Activated T-cell treated with anti-CD3 and anti-CD28 coated beads for 48 hours (primary cell): Measurements from ENCODE around the gene HAPLN2.
A peak's percentile ranks its signal among the peaks of the same experiment; 100 is the strongest.
"Not testable (repeated sequence)": the region's sequence is repeated elsewhere in the genome, so short reads cannot be mapped to it uniquely, and the experiment has no call there.

Source experiments
- DNase-seq: peaks from one replicate; pipeline ENCODE4 v3.0.0-alpha.2; 2020; ENCODE audit warnings: low read depth

Gene HAPLN2

GRCh38 chr1:156618853-156619581 lies at the start of gene HAPLN2:
Gene HAPLN2, plus strand, starts transcription at chr1:156619415. Its CDS starts 4,076 bp downstream, at chr1:156623491.
- DNase-seq = no peak

GRCh38 chr1:156571261-156571852 lies 47.9 kb upstream of the HAPLN2 start:
- DNase-seq = no peak

GRCh38 chr1:156571919-156572662 lies 47.1 kb upstream of the HAPLN2 start, which contains the start of gene IQGAP3:
Gene IQGAP3, minus strand, starts transcription at chr1:156572565. Its CDS starts 36 bp downstream, at chr1:156572529.
- DNase-seq = peak; percentile 71

- DNase-seq = no peak
Measured at GRCh38 chr1:156572663-156573018, 46.6 kb upstream of the HAPLN2 start.

GRCh38 chr1:156574039-156574633 lies 45.1 kb upstream of the HAPLN2 start:
- no peak for DNase-seq

GRCh38 chr1:156577550-156577949 lies 41.7 kb upstream of the HAPLN2 start:
- no peak for DNase-seq

GRCh38 chr1:156578055-156578454 lies 41.2 kb upstream of the HAPLN2 start:
- DNase-seq = no peak

GRCh38 chr1:156579472-156579871 lies 39.7 kb upstream of the HAPLN2 start, which contains the start of gene TTC24:
Gene TTC24, plus strand, starts transcription at chr1:156579723. Its CDS starts 1,642 bp downstream, at chr1:156581365.
- DNase-seq = no peak

GRCh38 chr1:156581661-156582387 lies 37.4 kb upstream of the HAPLN2 start:
- DNase-seq = peak; percentile 40

GRCh38 chr1:156582388-156583017 lies 36.7 kb upstream of the HAPLN2 start:
- DNase-seq = no peak

- peak; percentile 61 for DNase-seq
Measured at GRCh38 chr1:156583821-156584622, 35.2 kb upstream of the HAPLN2 start.

GRCh38 chr1:156584813-156585212 lies 34.4 kb upstream of the HAPLN2 start:
- DNase-seq = no peak

- no peak for DNase-seq
Measured at GRCh38 chr1:156586323-156586722, 32.9 kb upstream of the HAPLN2 start.

GRCh38 chr1:156586892-156587477 lies 32.2 kb upstream of the HAPLN2 start:
- no peak for DNase-seq

GRCh38 chr1:156587927-156588326 lies 31.3 kb upstream of the HAPLN2 start:
- DNase-seq = not testable (repeated sequence)

GRCh38 chr1:156589546-156589945 lies 29.7 kb upstream of the HAPLN2 start:
- no peak for DNase-seq

- no peak for DNase-seq
Measured at GRCh38 chr1:156590326-156591180, 28.7 kb upstream of the HAPLN2 start.

GRCh38 chr1:156591181-156591431 lies 28.1 kb upstream of the HAPLN2 start:
- no peak for DNase-seq

- peak; percentile 70 for DNase-seq
Measured at GRCh38 chr1:156591432-156592157, 27.6 kb upstream of the HAPLN2 start, which contains the start of gene NAXE. Gene NAXE, plus strand, starts transcription at chr1:156591776. Its CDS starts 29 bp downstream, at chr1:156591805.
